Breast epithelium (tissue), 3 donors: ENCODE data around the gene NFIX.

ENCODE experiments used
- POLR2A ChIP-seq: fragments of 450-650 bp; IDR thresholded peaks from one replicate; pipeline ENCODE4 v1.6.1; 2016; ENCODE audit warnings: antibody characterized with exemption, mild to moderate bottlenecking, moderate library complexity
- POLR2AphosphoS5 ChIP-seq, 3 donors: sonication (generic); formaldehyde crosslinking; IDR thresholded peaks; one replicate each; pipeline ENCODE4 v1.6.1; 2017; ENCODE audit warnings: antibody characterized with exemption in 3 of 3
- TF ChIP-seq, protein P1 (sequence below), 3 donors: fragments of 450-650 bp; IDR thresholded peaks; one replicate each; pipeline ENCODE4 v1.5.1; 2016 to 2017; ENCODE audit warnings: antibody characterized with exemption in 3 of 3, mild to moderate bottlenecking in 3 of 3, moderate library complexity in 3 of 3

GRCh38 chr19:13128583-13128982 lies 133.3 kb downstream of the NFIX start:
- TF ChIP-seq, protein P1, sequence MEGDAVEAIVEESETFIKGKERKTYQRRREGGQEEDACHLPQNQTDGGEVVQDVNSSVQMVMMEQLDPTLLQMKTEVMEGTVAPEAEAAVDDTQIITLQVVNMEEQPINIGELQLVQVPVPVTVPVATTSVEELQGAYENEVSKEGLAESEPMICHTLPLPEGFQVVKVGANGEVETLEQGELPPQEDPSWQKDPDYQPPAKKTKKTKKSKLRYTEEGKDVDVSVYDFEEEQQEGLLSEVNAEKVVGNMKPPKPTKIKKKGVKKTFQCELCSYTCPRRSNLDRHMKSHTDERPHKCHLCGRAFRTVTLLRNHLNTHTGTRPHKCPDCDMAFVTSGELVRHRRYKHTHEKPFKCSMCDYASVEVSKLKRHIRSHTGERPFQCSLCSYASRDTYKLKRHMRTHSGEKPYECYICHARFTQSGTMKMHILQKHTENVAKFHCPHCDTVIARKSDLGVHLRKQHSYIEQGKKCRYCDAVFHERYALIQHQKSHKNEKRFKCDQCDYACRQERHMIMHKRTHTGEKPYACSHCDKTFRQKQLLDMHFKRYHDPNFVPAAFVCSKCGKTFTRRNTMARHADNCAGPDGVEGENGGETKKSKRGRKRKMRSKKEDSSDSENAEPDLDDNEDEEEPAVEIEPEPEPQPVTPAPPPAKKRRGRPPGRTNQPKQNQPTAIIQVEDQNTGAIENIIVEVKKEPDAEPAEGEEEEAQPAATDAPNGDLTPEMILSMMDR (IDR thresholded peaks at IDR 0.05): no peak
- TF ChIP-seq POLR2AphosphoS5 (IDR thresholded peaks at IDR 0.05) (no peak), POLR2A (no peak)
